ENCODE measurements around the gene CMKLR1.

Gene CMKLR1

GRCh38 chr12:108269224-108269623, 69.9 kb downstream of the CMKLR1 start:
- POLR2A ChIA-PET = no interaction called here

GRCh38 chr12:108268397-108268796, 70.7 kb downstream of the CMKLR1 start:
- ChIA-PET CTCF (no interaction called here), POLR2A (no interaction called here)
- no peak overlapping the region for H3K4me3 ChIP-seq (ENCODE audit: low read depth, low read length)
- TF ChIP-seq CTCF (IDR thresholded peaks at IDR 0.05; ENCODE audit: insufficient read depth, low read length, missing control alignments) = no peak
- no peak for DNase-seq (ENCODE audit: low read depth, low spot score)

More at GRCh38 chr12:108269224-108269623, 69.9 kb downstream of the CMKLR1 start:
- no peak for TF ChIP-seq CTCF (IDR thresholded peaks at IDR 0.05; ENCODE audit: insufficient read depth, low read length, missing control alignments)
- CTCF ChIA-PET = no interaction called here
- DNase-seq (ENCODE audit: low read depth, low spot score) = no peak
- H3K4me3 ChIP-seq (ENCODE audit: low read depth, low read length) = no peak overlapping the region

DNA sequence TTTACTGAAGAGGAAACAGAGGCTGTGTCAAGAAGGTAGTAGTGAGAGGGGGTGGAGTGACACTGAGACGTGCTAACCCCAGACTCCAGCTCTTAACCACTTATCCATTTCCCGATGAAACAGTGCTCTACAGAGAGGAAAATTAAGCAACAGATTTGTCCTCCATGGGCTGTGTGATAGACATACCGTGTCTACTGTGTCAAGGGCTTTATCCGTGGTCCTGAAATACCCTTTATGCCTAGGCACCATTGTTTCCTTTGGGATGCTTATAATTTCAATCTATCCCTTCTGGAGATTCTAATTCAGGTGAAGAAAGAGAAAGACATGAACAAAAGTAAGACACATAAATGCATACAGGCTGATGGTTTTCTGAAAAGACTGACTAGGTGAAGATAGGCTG, 71.7 kb downstream of the CMKLR1 start:
- POLR2A ChIA-PET = no interaction called here
- CTCF ChIA-PET = no interaction called here
- no peak for DNase-seq (ENCODE audit: low read depth, low spot score)

DNA sequence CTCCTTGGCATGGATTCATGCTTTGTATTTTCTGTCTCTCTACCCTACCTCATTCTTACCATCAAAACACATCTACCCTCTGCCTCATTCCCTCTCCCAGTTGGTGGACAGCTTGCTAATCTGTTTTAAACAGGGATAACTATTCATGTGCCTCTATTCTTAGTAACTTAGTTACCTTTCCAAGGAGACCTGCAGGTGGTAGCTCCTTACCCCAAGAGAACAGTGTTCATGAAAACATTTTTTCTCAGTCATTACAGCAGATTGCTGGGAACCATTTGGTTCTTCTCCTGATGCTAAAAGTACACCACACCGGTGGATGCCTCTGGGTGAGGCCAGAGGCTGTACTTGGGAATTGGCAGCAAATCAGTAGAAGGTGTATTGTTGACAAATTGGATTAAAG, 73.0 kb downstream of the CMKLR1 start:
- POLR2A ChIA-PET = no interaction called here
- no peak for DNase-seq (ENCODE audit: low read depth, low spot score)
- no peak for TF ChIP-seq CTCF (IDR thresholded peaks at IDR 0.05; ENCODE audit: insufficient read depth, low read length, missing control alignments)
- no peak overlapping the region for H3K4me3 ChIP-seq (ENCODE audit: low read depth, low read length)
- CTCF ChIA-PET = no interaction called here

More for the DNA sequence above, 71.7 kb downstream of the CMKLR1 start:
- no peak overlapping the region for H3K4me3 ChIP-seq (ENCODE audit: low read depth, low read length)
- no peak for TF ChIP-seq CTCF (IDR thresholded peaks at IDR 0.05; ENCODE audit: insufficient read depth, low read length, missing control alignments)

- DNase-seq (ENCODE audit: low read depth, low spot score) = no peak
- CTCF ChIA-PET = no interaction called here
- TF ChIP-seq CTCF (IDR thresholded peaks at IDR 0.05; ENCODE audit: insufficient read depth, low read length, missing control alignments) = no peak
- H3K4me3 ChIP-seq (ENCODE audit: low read depth, low read length) = no peak overlapping the region
- POLR2A ChIA-PET = no interaction called here
Observed at GRCh38 chr12:108265505-108265904, 73.6 kb downstream of the CMKLR1 start.

DNA sequence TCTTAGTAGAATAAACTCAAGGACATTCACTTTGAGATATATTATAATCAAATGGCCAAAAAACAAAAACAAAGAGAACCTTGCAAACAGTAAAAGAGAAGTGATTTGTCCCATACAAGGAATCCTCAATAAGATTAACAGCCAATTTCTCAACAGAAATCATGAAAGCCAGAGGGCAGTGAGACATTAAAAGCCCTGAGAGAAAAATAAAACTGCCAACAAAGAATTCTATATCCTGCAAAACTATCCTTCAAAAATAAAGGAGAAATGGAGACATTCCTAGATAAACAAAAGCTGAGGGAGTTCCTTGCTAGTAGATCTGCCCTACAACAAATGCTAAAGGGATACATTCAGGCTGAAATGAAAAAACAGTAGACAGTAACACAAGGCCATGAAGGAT, 78.1 kb downstream of the CMKLR1 start:
- no peak overlapping the region for H3K4me3 ChIP-seq (ENCODE audit: low read depth, low read length)
- ChIA-PET CTCF (no interaction called here), POLR2A (no interaction called here)
- DNase-seq (ENCODE audit: low read depth, low spot score) = no peak
- TF ChIP-seq CTCF (IDR thresholded peaks at IDR 0.05; ENCODE audit: insufficient read depth, low read length, missing control alignments) = no peak
